ENCODE results near the gene NCBP3.

DNA sequence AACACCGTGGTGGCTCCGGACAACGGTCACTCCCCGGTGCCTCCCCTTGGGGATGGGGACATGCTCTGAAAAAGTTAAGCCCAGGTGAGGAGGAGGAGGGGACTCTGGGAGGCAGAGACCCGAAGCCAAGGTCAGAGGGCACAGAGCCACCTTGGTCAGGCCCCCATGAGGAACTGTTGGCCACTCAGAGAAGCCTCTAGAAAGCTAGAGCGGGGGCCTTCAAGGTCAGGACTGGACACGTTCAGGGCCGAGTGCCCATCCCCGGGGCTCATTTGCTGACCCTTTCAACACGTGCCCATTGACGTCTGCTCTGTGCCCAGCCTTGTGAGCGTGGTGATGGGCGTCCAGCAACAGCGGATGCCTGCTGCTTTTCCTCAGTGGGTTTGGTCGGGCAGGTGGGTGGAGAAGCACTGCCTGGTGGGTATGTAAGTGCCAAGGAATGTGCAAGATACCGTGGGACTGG is 84.1 kb downstream of the NCBP3 start:
- TF ChIP-seq, protein P1, sequence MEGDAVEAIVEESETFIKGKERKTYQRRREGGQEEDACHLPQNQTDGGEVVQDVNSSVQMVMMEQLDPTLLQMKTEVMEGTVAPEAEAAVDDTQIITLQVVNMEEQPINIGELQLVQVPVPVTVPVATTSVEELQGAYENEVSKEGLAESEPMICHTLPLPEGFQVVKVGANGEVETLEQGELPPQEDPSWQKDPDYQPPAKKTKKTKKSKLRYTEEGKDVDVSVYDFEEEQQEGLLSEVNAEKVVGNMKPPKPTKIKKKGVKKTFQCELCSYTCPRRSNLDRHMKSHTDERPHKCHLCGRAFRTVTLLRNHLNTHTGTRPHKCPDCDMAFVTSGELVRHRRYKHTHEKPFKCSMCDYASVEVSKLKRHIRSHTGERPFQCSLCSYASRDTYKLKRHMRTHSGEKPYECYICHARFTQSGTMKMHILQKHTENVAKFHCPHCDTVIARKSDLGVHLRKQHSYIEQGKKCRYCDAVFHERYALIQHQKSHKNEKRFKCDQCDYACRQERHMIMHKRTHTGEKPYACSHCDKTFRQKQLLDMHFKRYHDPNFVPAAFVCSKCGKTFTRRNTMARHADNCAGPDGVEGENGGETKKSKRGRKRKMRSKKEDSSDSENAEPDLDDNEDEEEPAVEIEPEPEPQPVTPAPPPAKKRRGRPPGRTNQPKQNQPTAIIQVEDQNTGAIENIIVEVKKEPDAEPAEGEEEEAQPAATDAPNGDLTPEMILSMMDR (IDR thresholded peaks at IDR 0.05): no peak
- TF ChIP-seq POLR2A (IDR thresholded peaks at IDR 0.05): no peak

All from body of pancreas (tissue), 4 donors.